Activated CD4-positive, alpha-beta T cell treated with anti-CD3 and anti-CD28 coated beads for 1 hour (primary cell): ENCODE results near the gene RTN4RL1.
"Not testable (repeated sequence)": the region's sequence is repeated elsewhere in the genome, so short reads cannot be mapped to it uniquely, and the experiment has no call there.

Source experiments
- DNase-seq: peaks from one replicate; pipeline ENCODE4 v3.0.0-alpha.2; 2020

Gene RTN4RL1

GRCh38 chr17:1913702-1914101 is 111.4 kb downstream of the RTN4RL1 start:
- DNase-seq = no peak

GRCh38 chr17:1912146-1912545 is 113.0 kb downstream of the RTN4RL1 start:
- no peak for DNase-seq

GRCh38 chr17:1909985-1910384 is 115.1 kb downstream of the RTN4RL1 start:
- DNase-seq = no peak

GRCh38 chr17:1908699-1909309 is 116.3 kb downstream of the RTN4RL1 start:
- DNase-seq = no peak

- DNase-seq = no peak
These were observed 117.0 kb downstream of the RTN4RL1 start for GRCh38 chr17:1907909-1908698.

GRCh38 chr17:1907216-1907631 is 117.9 kb downstream of the RTN4RL1 start:
- no peak for DNase-seq

GRCh38 chr17:1906662-1907101 is 118.5 kb downstream of the RTN4RL1 start:
- DNase-seq = no peak

GRCh38 chr17:1905190-1905913 is 119.8 kb downstream of the RTN4RL1 start:
- no peak for DNase-seq

- DNase-seq = no peak
These were observed 120.6 kb downstream of the RTN4RL1 start for GRCh38 chr17:1904273-1905182.

GRCh38 chr17:1899403-1900000 is 125.6 kb downstream of the RTN4RL1 start:
- DNase-seq = no peak

GRCh38 chr17:1898872-1899271 is 126.3 kb downstream of the RTN4RL1 start:
- DNase-seq = no peak

GRCh38 chr17:1898332-1898731 is 126.8 kb downstream of the RTN4RL1 start:
- no peak for DNase-seq

GRCh38 chr17:1897105-1897656 is 128.0 kb downstream of the RTN4RL1 start:
- no peak for DNase-seq

- no peak for DNase-seq
These were observed 128.7 kb downstream of the RTN4RL1 start for GRCh38 chr17:1896243-1897104.

GRCh38 chr17:1895479-1895878 is 129.7 kb downstream of the RTN4RL1 start:
- not testable (repeated sequence) for DNase-seq

GRCh38 chr17:1894753-1895339 is 130.3 kb downstream of the RTN4RL1 start:
- DNase-seq = no peak

GRCh38 chr17:1890758-1891450 is 134.2 kb downstream of the RTN4RL1 start:
- no peak for DNase-seq

- DNase-seq = no peak
These were observed 136.4 kb downstream of the RTN4RL1 start for GRCh38 chr17:1888741-1889140.
